Measurements from ENCODE around the gene APBB1.

GRCh38 chr11:6410695-6411430 is 8.0 kb downstream of the APBB1 start:
- TF ChIP-seq, protein P1, sequence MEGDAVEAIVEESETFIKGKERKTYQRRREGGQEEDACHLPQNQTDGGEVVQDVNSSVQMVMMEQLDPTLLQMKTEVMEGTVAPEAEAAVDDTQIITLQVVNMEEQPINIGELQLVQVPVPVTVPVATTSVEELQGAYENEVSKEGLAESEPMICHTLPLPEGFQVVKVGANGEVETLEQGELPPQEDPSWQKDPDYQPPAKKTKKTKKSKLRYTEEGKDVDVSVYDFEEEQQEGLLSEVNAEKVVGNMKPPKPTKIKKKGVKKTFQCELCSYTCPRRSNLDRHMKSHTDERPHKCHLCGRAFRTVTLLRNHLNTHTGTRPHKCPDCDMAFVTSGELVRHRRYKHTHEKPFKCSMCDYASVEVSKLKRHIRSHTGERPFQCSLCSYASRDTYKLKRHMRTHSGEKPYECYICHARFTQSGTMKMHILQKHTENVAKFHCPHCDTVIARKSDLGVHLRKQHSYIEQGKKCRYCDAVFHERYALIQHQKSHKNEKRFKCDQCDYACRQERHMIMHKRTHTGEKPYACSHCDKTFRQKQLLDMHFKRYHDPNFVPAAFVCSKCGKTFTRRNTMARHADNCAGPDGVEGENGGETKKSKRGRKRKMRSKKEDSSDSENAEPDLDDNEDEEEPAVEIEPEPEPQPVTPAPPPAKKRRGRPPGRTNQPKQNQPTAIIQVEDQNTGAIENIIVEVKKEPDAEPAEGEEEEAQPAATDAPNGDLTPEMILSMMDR (IDR thresholded peaks at IDR 0.05), result no peak
- TF ChIP-seq EZH2 (IDR thresholded peaks at IDR 0.05; ENCODE audit: borderline replicate concordance, insufficient read depth, low read depth, low read length, poor library complexity, severe bottlenecking), result no peak
